Tibial nerve (tissue), 4 donors: ENCODE results near the gene TEAD4. TPM values are rescaled to one million over a fixed set of nuclear protein-coding genes. Genes with fewer than 3 reads are reported as not detected.

ENCODE experiments used
- DNase-seq, 2 donors: peaks; one replicate each; pipeline ENCODE4 v3.0.0-alpha.2; 2019; ENCODE audit warnings: low spot score in 2 of 2
- H3K27ac ChIP-seq, 4 donors: fragments of 200-600 bp; sonication (generic) in 3 of 4; one replicate each; pipeline ENCODE4 v1.5.1; 2017 to 2019; ENCODE audit warnings: mild to moderate bottlenecking in 1 of 4
- H3K27me3 ChIP-seq, 2 donors: fragments of 200-600 bp; sonication (generic) in 1 of 2; one replicate each; pipeline versions ENCODE4 v1.5.1 to v1.6.0; 2017 to 2019
- H3K36me3 ChIP-seq, 3 donors: fragments of 200-600 bp; sonication (generic); one replicate each; pipeline ENCODE4 v1.5.1; 2018 to 2019
- H3K4me1 ChIP-seq, 4 donors: fragments of 200-600 bp; sonication (generic) in 3 of 4; one replicate each; pipeline ENCODE4 v1.5.1; 2017 to 2019
- H3K4me3 ChIP-seq, 4 donors: fragments of 200-600 bp; sonication (generic) in 3 of 4; one replicate each; pipeline ENCODE4 v1.5.1; 2017 to 2019; ENCODE audit warnings: mild to moderate bottlenecking in 1 of 4, moderate library complexity in 1 of 4
- H3K9me3 ChIP-seq, 4 donors: fragments of 200-600 bp; sonication (generic) in 3 of 4; one replicate each; pipeline ENCODE4 v1.5.1; 2017 to 2019
- EP300 ChIP-seq, 2 donors: sonication (generic); formaldehyde crosslinking; IDR thresholded peaks; one replicate each; pipeline ENCODE4 v1.6.1; 2017; ENCODE audit warnings: antibody characterized with exemption in 2 of 2, mild to moderate bottlenecking in 1 of 2
- POLR2A ChIP-seq, 2 donors: fragments of 450-650 bp; IDR thresholded peaks; one replicate each; pipeline ENCODE4 v1.6.1; 2017; ENCODE audit warnings: antibody characterized with exemption in 2 of 2, mild to moderate bottlenecking in 2 of 2, moderate library complexity in 2 of 2
- WGBS, 2 donors: methylation state at CpG; one replicate each; pipeline ENCODE4 v1.1.5; 2018; 5-methylcytosine and 5-hydroxymethylcytosine counted together
- total RNA-seq, 4 donors: library from RNA; depleted of rRNA; stranded (reverse); fragments of >200 nt; gene quantifications; one replicate each; pipeline ENCODE4 v1.1.0, GENCODE V29; 2016
- TF ChIP-seq, protein P1 (sequence below), 5 experiments: fragments of 200-600 bp in 3 of 5; fragments of 450-650 bp in 2 of 5; sonication (generic) in 3 of 5; IDR thresholded peaks; one replicate each; pipeline ENCODE4 v1.5.1; 2016 to 2019; ENCODE audit warnings: antibody characterized with exemption in 5 of 5, mild to moderate bottlenecking in 3 of 5, moderate library complexity in 2 of 5

TEAD4 gene
- total RNA-seq, 4 donors from 2014 or later, result 17.2 to 34.2 (median 23.5) TPM

DNA sequence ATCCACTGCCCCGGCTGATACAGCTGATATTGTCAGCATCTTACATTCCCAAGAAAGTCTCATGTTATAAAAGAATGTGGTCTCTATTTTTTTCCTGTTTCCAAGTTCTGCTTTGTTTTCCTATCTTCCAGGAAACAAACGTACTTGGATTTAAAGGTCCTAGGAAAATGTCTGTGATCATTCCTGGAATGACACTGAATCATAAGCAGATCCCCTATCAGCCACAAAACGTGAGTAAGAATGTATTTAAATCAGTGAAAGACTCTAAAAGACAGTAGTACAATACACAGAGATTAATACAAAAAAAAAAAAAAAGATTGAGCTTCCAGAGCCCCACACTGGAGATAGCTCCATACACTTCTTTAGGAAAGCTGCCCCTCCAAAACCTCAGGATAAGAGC lies 21.7 kb upstream of the TEAD4 start:
- WGBS, 2 donors, result 69 to 74% methylated on average over 3 of the region's 3 CpGs
- peaks cover 4 to 98% (median 5%) of the 10 kb centered on the region in 3 donors for H3K36me3 ChIP-seq

DNA sequence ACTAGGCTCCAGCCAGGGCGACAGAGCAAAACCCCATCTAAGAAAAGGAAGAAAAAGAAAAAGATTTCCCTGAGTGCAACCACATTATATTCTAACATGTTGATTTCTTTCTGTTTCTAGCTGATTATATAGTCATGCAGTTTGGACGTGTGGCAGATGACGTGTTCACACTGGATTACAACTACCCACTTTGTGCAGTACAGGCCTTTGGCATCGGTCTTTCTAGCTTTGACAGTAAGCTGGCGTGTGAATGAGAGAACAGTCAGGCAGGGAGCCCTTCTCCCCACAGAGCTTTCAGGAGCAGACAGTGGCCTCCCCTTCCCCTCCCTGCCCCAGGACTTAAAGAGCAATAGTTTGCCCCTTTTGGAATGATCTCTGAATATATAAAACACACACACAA lies 20.0 kb upstream of the TEAD4 start:
- no peak for DNase-seq
- Histone ChIP-seq H3K27me3 (no peaks in the 10 kb centered on the region), H3K27ac (no peak overlapping the region), H3K36me3 (peaks cover 0 to 84% (median 0%) of the 10 kb centered on the region in 3 donors), H3K9me3 (no peaks in the 10 kb centered on the region), H3K4me1 (no peaks in the 10 kb centered on the region), H3K4me3 (no peak overlapping the region)
- WGBS, 2 donors, result 69 to 89% methylated on average over 5 of the region's 5 CpGs
- TF ChIP-seq EP300 (IDR thresholded peaks at IDR 0.05), result no peak
- TF ChIP-seq, protein P1, sequence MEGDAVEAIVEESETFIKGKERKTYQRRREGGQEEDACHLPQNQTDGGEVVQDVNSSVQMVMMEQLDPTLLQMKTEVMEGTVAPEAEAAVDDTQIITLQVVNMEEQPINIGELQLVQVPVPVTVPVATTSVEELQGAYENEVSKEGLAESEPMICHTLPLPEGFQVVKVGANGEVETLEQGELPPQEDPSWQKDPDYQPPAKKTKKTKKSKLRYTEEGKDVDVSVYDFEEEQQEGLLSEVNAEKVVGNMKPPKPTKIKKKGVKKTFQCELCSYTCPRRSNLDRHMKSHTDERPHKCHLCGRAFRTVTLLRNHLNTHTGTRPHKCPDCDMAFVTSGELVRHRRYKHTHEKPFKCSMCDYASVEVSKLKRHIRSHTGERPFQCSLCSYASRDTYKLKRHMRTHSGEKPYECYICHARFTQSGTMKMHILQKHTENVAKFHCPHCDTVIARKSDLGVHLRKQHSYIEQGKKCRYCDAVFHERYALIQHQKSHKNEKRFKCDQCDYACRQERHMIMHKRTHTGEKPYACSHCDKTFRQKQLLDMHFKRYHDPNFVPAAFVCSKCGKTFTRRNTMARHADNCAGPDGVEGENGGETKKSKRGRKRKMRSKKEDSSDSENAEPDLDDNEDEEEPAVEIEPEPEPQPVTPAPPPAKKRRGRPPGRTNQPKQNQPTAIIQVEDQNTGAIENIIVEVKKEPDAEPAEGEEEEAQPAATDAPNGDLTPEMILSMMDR (IDR thresholded peaks at IDR 0.05), result no peak
- no peak for TF ChIP-seq POLR2A (IDR thresholded peaks at IDR 0.05)

More for the DNA sequence above, 21.7 kb upstream of the TEAD4 start:
- no peaks in the 10 kb centered on the region for H3K4me1 ChIP-seq
- no peak overlapping the region for H3K4me3 ChIP-seq
- TF ChIP-seq, protein P1 (IDR thresholded peaks at IDR 0.05), result no peak
- TF ChIP-seq POLR2A (IDR thresholded peaks at IDR 0.05), result no peak
- no peak for TF ChIP-seq EP300 (IDR thresholded peaks at IDR 0.05)
- H3K27me3 ChIP-seq, result no peaks in the 10 kb centered on the region
- DNase-seq, result no peak
- H3K9me3 ChIP-seq, result no peaks in the 10 kb centered on the region
- H3K27ac ChIP-seq, result no peak overlapping the region

DNA sequence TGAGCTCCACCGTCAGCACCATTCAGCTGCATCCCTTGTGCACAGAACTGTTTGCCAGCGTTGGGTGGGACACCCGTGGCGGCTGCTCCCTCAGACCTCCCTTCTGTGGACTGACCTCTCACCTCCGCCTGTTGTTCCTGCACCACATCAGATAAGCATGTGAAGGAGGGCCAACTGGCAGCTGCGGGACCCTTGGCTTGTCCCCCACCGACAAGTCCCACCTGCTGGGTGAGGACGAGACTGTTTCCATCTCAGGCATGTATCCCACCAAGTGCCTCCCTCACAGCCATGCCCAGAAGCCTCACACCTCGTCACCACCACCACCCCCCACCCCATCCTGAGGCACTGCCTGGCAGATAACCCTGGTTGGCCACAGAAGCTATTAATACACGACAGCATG lies 18.6 kb upstream of the TEAD4 start:
- Histone ChIP-seq H3K4me3 (no peak overlapping the region), H3K27ac (no peak overlapping the region), H3K4me1 (peaks cover 0 to 4% (median 0%) of the 10 kb centered on the region in 4 donors), H3K36me3 (peaks cover 0 to 70% (median 0%) of the 10 kb centered on the region in 3 donors), H3K27me3 (no peaks in the 10 kb centered on the region), H3K9me3 (no peaks in the 10 kb centered on the region)
- TF ChIP-seq EP300 (IDR thresholded peaks at IDR 0.05) (no peak), POLR2A (IDR thresholded peaks at IDR 0.05) (no peak)
- TF ChIP-seq, protein P1 (IDR thresholded peaks at IDR 0.05), result no peak
- 67 to 69% methylated on average over 10 of the region's 10 CpGs for WGBS, 2 donors
- no peak for DNase-seq

DNA sequence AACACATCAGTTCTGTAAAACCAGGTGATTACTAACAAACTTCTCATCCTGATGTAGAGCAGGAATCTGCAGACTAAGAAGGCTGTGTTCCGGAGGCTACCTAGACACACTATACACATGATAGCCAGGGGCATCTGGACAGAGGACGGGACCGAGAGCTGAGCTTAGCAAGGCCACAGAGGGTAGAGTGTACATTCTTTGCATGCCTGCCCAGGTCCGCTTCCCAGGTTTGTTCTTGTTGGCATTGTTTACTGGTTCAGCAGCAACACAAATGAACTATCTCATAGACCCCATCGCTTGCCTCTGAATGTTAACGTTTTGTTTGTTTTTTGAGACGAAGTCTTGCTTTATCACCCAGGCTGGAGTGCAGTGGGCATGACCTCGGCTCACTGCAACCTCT lies 17.7 kb upstream of the TEAD4 start:
- no peaks in the 10 kb centered on the region for H3K27me3 ChIP-seq
- no peak for TF ChIP-seq POLR2A (IDR thresholded peaks at IDR 0.05)
- no peak for TF ChIP-seq EP300 (IDR thresholded peaks at IDR 0.05)
- H3K36me3 ChIP-seq, result peaks cover 0 to 61% (median 0%) of the 10 kb centered on the region in 3 donors
- DNase-seq, result no peak
- H3K4me3 ChIP-seq, result no peak overlapping the region
- H3K4me1 ChIP-seq, result peaks cover 0 to 4% (median 0%) of the 10 kb centered on the region in 4 donors
- H3K27ac ChIP-seq, result no peak overlapping the region
- 61 to 69% methylated on average over 8 of the region's 8 CpGs for WGBS, 2 donors
- H3K9me3 ChIP-seq, result no peaks in the 10 kb centered on the region

DNA sequence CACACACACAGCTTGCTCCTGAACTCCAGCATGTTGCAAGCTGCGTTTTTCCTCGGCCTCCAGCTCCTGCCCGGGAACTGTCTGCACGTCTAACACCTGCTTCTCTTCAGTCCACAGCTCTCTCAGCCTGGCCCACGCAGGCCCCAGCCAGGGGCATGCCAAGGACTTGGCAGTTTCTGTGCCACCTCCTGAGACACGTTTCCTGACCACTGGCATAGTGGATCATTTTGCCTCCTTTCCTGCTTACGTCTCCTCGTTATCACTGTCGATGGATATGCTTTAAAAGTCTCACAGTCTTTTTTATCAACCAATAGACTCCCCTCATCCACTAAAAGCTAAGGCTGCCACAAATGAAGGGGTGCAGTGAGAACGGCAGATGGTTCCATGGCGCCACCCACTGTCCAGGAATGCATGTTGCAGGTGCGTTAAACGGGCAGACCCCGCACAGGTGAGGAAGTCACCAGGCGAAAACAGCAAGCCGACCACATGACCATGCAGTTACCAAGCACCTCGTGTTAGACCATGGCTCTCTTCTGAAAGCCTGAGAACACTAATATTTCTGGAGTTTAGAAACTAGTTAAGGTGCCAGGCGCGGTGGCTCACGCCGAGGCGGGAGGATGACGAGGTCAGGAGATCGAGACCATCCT lies 14.7 kb upstream of the TEAD4 start:
- Histone ChIP-seq H3K4me3 (no peak overlapping the region), H3K9me3 (no peaks in the 10 kb centered on the region), H3K36me3 (peaks cover 0 to 31% (median 0%) of the 10 kb centered on the region in 3 donors), H3K4me1 (peaks cover 0 to 4% (median 0%) of the 10 kb centered on the region in 4 donors), H3K27ac (no peak overlapping the region), H3K27me3 (no peaks in the 10 kb centered on the region)
- no peak for TF ChIP-seq POLR2A (IDR thresholded peaks at IDR 0.05)
- TF ChIP-seq, protein P1 (IDR thresholded peaks at IDR 0.05), result peak; percentile 49 to 72 (median 59)
- DNase-seq, result peak in 1 of 2 donors; percentile 33
- 35 to 41% methylated on average over 24 of the region's 24 CpGs for WGBS, 2 donors
